ENCODE measurements around the gene NCKAP5.

The NCKAP5 gene

GRCh38 chr2:132733094-132733493 is 835.2 kb downstream of the NCKAP5 start:
- Histone ChIP-seq H3K4me3 (replicated peaks; ENCODE audit: low read depth, low read length) (no peak overlapping the region), H3K36me3 (ENCODE audit: control insufficient read depth, insufficient read depth, low read length) (no peaks in the 10 kb centered on the region), H3K27me3 (replicated peaks; ENCODE audit: control insufficient read depth, insufficient read depth, low read length) (no peaks in the 10 kb centered on the region)
- TF ChIP-seq CTCF (IDR thresholded peaks at IDR 0.05; ENCODE audit: insufficient read depth, low read length, poor library complexity, severe bottlenecking): no peak
- no peak for DNase-seq (ENCODE audit: extremely low read depth, insufficient read length)

- TF ChIP-seq CTCF (IDR thresholded peaks at IDR 0.05; ENCODE audit: insufficient read depth, low read length, poor library complexity, severe bottlenecking): no peak
Observed at GRCh38 chr2:132732694-132733093, 835.6 kb downstream of the NCKAP5 start.

GRCh38 chr2:132731441-132731840 is 836.8 kb downstream of the NCKAP5 start:
- no peak for DNase-seq (ENCODE audit: extremely low read depth, insufficient read length)

More at GRCh38 chr2:132732694-132733093, 835.6 kb downstream of the NCKAP5 start:
- Histone ChIP-seq H3K36me3 (ENCODE audit: control insufficient read depth, insufficient read depth, low read length) (no peaks in the 10 kb centered on the region), H3K4me3 (replicated peaks; ENCODE audit: low read depth, low read length) (no peak overlapping the region), H3K27me3 (replicated peaks; ENCODE audit: control insufficient read depth, insufficient read depth, low read length) (no peaks in the 10 kb centered on the region)
- DNase-seq (ENCODE audit: extremely low read depth, insufficient read length): no peak

GRCh38 chr2:132730611-132731010 is 837.7 kb downstream of the NCKAP5 start:
- Histone ChIP-seq H3K27me3 (replicated peaks; ENCODE audit: control insufficient read depth, insufficient read depth, low read length) (no peaks in the 10 kb centered on the region), H3K4me3 (replicated peaks; ENCODE audit: low read depth, low read length) (no peak overlapping the region), H3K36me3 (ENCODE audit: control insufficient read depth, insufficient read depth, low read length) (no peaks in the 10 kb centered on the region)
- no peak for DNase-seq (ENCODE audit: extremely low read depth, insufficient read length)
- no peak for TF ChIP-seq CTCF (IDR thresholded peaks at IDR 0.05; ENCODE audit: insufficient read depth, low read length, poor library complexity, severe bottlenecking)

More at GRCh38 chr2:132731441-132731840, 836.8 kb downstream of the NCKAP5 start:
- Histone ChIP-seq H3K4me3 (replicated peaks; ENCODE audit: low read depth, low read length) (no peak overlapping the region), H3K27me3 (replicated peaks; ENCODE audit: control insufficient read depth, insufficient read depth, low read length) (no peaks in the 10 kb centered on the region), H3K36me3 (ENCODE audit: control insufficient read depth, insufficient read depth, low read length) (no peaks in the 10 kb centered on the region)
- TF ChIP-seq CTCF (IDR thresholded peaks at IDR 0.05; ENCODE audit: insufficient read depth, low read length, poor library complexity, severe bottlenecking): no peak

GRCh38 chr2:132729522-132729921 is 838.7 kb downstream of the NCKAP5 start:
- TF ChIP-seq CTCF (IDR thresholded peaks at IDR 0.05; ENCODE audit: insufficient read depth, low read length, poor library complexity, severe bottlenecking): no peak
- DNase-seq (ENCODE audit: extremely low read depth, insufficient read length): no peak
- Histone ChIP-seq H3K27me3 (replicated peaks; ENCODE audit: control insufficient read depth, insufficient read depth, low read length) (no peaks in the 10 kb centered on the region), H3K36me3 (ENCODE audit: control insufficient read depth, insufficient read depth, low read length) (no peaks in the 10 kb centered on the region), H3K4me3 (replicated peaks; ENCODE audit: low read depth, low read length) (no peak overlapping the region)

GRCh38 chr2:132726155-132726554 is 842.1 kb downstream of the NCKAP5 start:
- no peaks in the 10 kb centered on the region for H3K27me3 ChIP-seq (replicated peaks; ENCODE audit: control insufficient read depth, insufficient read depth, low read length)
- DNase-seq (ENCODE audit: extremely low read depth, insufficient read length): no peak
- no peak for TF ChIP-seq CTCF (IDR thresholded peaks at IDR 0.05; ENCODE audit: insufficient read depth, low read length, poor library complexity, severe bottlenecking)

More at GRCh38 chr2:132726155-132726554, 842.1 kb downstream of the NCKAP5 start:
- no peaks in the 10 kb centered on the region for H3K36me3 ChIP-seq (ENCODE audit: control insufficient read depth, insufficient read depth, low read length)
- H3K4me3 ChIP-seq (replicated peaks; ENCODE audit: low read depth, low read length): no peak overlapping the region

Data from GM06990 (cell line).